Fibroblast of mammary gland (primary cell): Measurements from ENCODE around the gene STAB2.

ENCODE experiments used
- DNase-seq: peaks from one replicate; pipeline ENCODE4 v3.0.0-alpha.2; 2010; ENCODE audit warnings: low read depth
- H3K4me3 ChIP-seq: 2 replicates; pipeline ENCODE4 v1.5.1; 2011; ENCODE audit warnings: low read depth, mild to moderate bottlenecking, low read length, moderate library complexity; ENCODE audit not compliant: control insufficient read depth
- TF ChIP-seq, protein P1 (sequence below): conservative IDR thresholded peaks from 2 replicates; pipeline ENCODE4 v1.5.1; 2011; ENCODE audit warnings: low read depth, low read length, inconsistent platforms; ENCODE audit not compliant: control insufficient read depth, insufficient read depth

STAB2 gene

DNA sequence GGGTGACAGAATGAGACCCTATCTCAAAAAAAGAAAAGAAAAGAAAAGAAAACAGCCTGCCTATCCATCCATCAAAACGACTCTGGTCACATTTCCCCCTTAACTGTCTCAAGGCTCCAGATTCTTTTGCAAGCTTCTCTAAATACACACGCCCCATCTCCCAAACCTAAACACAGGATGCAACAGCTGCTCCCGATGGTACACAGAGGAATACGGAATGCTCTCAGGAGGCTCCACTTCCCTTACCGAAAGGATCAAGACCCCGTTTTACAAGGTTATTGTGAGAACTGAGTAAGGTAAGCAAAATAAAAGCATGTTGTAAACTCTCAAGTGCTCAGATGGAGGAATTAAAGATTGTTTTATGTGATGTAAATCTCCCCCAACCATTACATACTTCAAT is 191.7 kb downstream of the STAB2 start:
- no peak overlapping the region for H3K4me3 ChIP-seq

GRCh38 chr12:103779410-103780092 is 192.5 kb downstream of the STAB2 start:
- TF ChIP-seq, protein P1, sequence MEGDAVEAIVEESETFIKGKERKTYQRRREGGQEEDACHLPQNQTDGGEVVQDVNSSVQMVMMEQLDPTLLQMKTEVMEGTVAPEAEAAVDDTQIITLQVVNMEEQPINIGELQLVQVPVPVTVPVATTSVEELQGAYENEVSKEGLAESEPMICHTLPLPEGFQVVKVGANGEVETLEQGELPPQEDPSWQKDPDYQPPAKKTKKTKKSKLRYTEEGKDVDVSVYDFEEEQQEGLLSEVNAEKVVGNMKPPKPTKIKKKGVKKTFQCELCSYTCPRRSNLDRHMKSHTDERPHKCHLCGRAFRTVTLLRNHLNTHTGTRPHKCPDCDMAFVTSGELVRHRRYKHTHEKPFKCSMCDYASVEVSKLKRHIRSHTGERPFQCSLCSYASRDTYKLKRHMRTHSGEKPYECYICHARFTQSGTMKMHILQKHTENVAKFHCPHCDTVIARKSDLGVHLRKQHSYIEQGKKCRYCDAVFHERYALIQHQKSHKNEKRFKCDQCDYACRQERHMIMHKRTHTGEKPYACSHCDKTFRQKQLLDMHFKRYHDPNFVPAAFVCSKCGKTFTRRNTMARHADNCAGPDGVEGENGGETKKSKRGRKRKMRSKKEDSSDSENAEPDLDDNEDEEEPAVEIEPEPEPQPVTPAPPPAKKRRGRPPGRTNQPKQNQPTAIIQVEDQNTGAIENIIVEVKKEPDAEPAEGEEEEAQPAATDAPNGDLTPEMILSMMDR, result no peak
- DNase-seq, result no peak
- H3K4me3 ChIP-seq, result no peak overlapping the region

More for the DNA sequence above, 191.7 kb downstream of the STAB2 start:
- DNase-seq, result no peak
- TF ChIP-seq, protein P1, result no peak

GRCh38 chr12:103780093-103780440 is 193.0 kb downstream of the STAB2 start:
- TF ChIP-seq, protein P1, result no peak
- no peak overlapping the region for H3K4me3 ChIP-seq
- peak; percentile 26 for DNase-seq

GRCh38 chr12:103780992-103781391 is 193.9 kb downstream of the STAB2 start:
- DNase-seq, result no peak
- TF ChIP-seq, protein P1, result no peak
- H3K4me3 ChIP-seq, result no peak overlapping the region

GRCh38 chr12:103782399-103782798 is 195.3 kb downstream of the STAB2 start:
- DNase-seq, result no peak
- TF ChIP-seq, protein P1, result no peak
- H3K4me3 ChIP-seq, result no peak overlapping the region

GRCh38 chr12:103783744-103784664 is 196.9 kb downstream of the STAB2 start:
- TF ChIP-seq, protein P1, result no peak
- no peak for DNase-seq
- H3K4me3 ChIP-seq, result no peak overlapping the region
